GM18861 (cell line): ENCODE data around the gene IER3.

Experiments used
- ATAC-seq: cut with Tn5 transposase; IDR thresholded peaks from one replicate; pipeline ENCODE4 v1.9.1; 2021; ENCODE audit not compliant: unreplicated experiment

Gene IER3

GRCh38 chr6:30749554-30750378, 5.4 kb upstream of the IER3 start:
- ATAC-seq = no peak

- ATAC-seq = no peak
Observed at GRCh38 chr6:30748851-30749540, 4.6 kb upstream of the IER3 start.

GRCh38 chr6:30747902-30748769, 3.8 kb upstream of the IER3 start:
- ATAC-seq = no peak

GRCh38 chr6:30747300-30747687, 2.9 kb upstream of the IER3 start:
- ATAC-seq = no peak

GRCh38 chr6:30743099-30744053, 971 bp downstream of the IER3 start:
- ATAC-seq = peak; percentile 22

GRCh38 chr6:30742316-30743098, 1.8 kb downstream of the IER3 start, which contains the start of gene FLOT1:
FLOT1 (minus strand) TSS chr6:30742687; CDS start chr6:30742189, 498 bp downstream.
- peak; percentile 52 for ATAC-seq

GRCh38 chr6:30741789-30742315, 2.5 kb downstream of the IER3 start:
- no peak for ATAC-seq

- no peak for ATAC-seq
Observed at GRCh38 chr6:30741063-30741779, 3.1 kb downstream of the IER3 start.

- no peak for ATAC-seq
Observed at GRCh38 chr6:30740540-30740870, 3.8 kb downstream of the IER3 start.

- no peak for ATAC-seq
Observed at GRCh38 chr6:30738532-30738931, 5.8 kb downstream of the IER3 start.

- peak; percentile 36 for ATAC-seq
Observed at GRCh38 chr6:30735668-30736314, 8.6 kb downstream of the IER3 start.

GRCh38 chr6:30732237-30732943, 12.0 kb downstream of the IER3 start:
- no peak for ATAC-seq

GRCh38 chr6:30730601-30731435, 13.5 kb downstream of the IER3 start:
- no peak for ATAC-seq

GRCh38 chr6:30727920-30728553, 16.3 kb downstream of the IER3 start:
- no peak for ATAC-seq

GRCh38 chr6:30726506-30727413, 17.6 kb downstream of the IER3 start:
- ATAC-seq = no peak
